D721Med (cell line): ENCODE measurements around the gene RAB27A.

ENCODE experiments used
- DNase-seq: peaks from one replicate; pipeline ENCODE4 v3.0.0; 2011; ENCODE audit warnings: low spot score; ENCODE audit not compliant: insufficient read length
- FAIRE-seq: peaks from 2 replicates; lab custom pipeline; 2011; peaks lifted over from hg19 to GRCh38; lab: Jason Lieb, UNC
- CTCF ChIP-seq: IDR thresholded peaks from 2 replicates; pipeline ENCODE4 v1.5.1; 2012; ENCODE audit warnings: mild to moderate bottlenecking, control low read depth; ENCODE audit not compliant: insufficient read depth; ENCODE audit errors: missing control alignments

Gene RAB27A

GRCh38 chr15:55221090-55222011 is 68.3 kb downstream of the RAB27A start:
- TF ChIP-seq CTCF, result no peak
- FAIRE-seq (no peak), DNase-seq (no peak)

DNA sequence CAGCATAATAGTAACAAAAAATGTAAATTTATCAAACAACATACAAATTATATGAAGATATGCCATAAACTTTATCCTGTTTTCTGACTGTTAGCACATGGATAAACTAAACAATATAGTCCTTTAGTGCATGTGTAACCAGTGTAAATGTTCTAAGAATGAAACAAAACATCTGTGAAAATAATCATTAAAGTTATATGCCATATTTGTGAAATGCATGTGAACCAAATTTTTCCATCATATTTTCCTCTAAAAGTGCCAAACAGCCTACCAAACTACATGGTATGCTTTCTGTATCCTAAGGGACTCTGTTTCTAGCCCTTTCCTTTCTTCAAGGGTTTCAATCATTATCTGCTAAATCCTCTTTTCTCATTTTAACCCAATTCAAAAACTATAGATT is 69.0 kb downstream of the RAB27A start:
- TF ChIP-seq CTCF, result no peak
- FAIRE-seq, result no peak
- no peak for DNase-seq

DNA sequence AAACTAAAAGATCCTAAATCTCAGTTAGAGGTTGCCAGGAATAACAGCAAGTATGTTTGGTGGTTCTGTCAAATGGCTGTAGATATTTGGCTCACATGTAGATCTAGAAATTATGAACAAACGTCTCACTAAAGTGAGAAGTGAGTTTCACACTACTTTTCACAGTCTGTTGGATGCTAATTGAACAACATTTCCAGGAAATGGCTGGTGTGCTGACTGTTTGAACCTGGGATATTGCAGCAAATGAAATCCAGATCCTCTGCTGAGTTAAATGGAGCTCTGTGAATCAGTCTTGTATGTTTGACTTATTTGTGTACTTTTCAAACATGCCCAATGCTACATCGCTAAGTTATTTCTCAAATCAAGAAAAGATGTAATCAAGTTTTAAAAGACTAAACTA is 71.6 kb downstream of the RAB27A start:
- no peak for DNase-seq
- no peak for FAIRE-seq
- no peak for TF ChIP-seq CTCF

- DNase-seq, result no peak
- TF ChIP-seq CTCF, result no peak
- FAIRE-seq, result no peak
Observed at GRCh38 chr15:55204464-55204863, 85.1 kb downstream of the RAB27A start.

DNA sequence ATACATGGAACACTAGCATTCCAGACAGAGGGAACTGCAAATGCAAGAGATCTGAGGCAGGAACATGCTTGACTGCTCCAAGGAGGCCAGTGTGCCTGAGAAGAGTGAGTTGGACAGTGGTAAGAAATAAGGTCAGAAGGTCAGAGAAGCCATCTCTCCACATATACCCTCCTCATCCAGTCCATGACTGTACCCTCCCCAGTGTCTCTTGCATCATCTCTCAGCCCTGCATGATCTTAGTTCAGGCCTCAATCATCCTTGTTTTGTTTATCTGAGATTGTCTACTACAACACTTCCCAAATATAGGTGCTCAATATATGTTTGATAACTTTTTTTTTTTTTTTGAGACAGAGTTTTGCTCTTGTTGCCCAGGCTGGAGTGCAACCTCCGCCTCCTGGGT is 87.4 kb downstream of the RAB27A start:
- DNase-seq, result no peak
- no peak for FAIRE-seq

DNA sequence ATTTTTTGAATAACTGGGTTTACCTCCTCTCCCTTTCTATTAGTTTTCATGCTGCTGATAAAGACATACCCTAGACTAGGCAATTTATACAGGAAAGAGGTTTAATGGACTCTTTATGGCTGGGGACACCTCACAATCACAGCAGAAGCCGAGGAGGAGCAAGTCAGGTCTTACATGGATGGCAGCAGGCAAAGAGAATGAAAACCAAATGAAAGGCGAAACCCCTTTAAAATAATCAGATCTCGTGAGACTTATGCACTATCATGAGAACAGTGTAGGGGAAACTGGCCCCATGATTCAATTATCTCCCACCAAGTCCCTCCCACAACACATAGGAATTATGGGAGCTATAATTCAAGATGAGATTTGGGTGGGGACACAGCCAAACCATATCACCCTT is 90.9 kb downstream of the RAB27A start:
- no peak for FAIRE-seq
- no peak for TF ChIP-seq CTCF
- DNase-seq, result no peak

More for the DNA sequence above, 87.4 kb downstream of the RAB27A start:
- TF ChIP-seq CTCF, result no peak

DNA sequence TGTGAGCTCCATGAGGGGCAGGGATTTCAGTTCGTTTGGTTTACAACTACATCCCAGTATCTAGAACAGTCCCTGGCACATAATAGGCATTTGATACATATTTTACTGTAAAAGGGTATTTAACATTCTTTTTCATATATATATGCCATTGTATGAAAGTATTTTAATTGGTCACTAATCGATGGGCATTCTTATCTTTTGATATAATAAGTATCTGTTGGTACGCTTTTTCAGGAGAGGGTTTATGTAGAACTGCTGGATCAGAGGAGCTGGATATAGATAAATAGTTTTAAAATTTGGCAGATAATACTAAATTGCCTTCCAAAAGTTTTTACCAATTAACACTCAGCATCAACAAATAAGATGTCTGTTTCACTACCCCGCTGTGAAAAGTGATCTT is 91.9 kb downstream of the RAB27A start:
- no peak for TF ChIP-seq CTCF
- FAIRE-seq (no peak), DNase-seq (no peak)
